T1000 (cell line): ENCODE measurements around the gene EEF2KMT.
"Not testable (repeated sequence)": the region's sequence is repeated elsewhere in the genome, so short reads cannot be mapped to it uniquely, and the experiment has no call there.

Source experiments
- DNase-seq: peaks from one replicate; lab custom pipeline; 2025; ENCODE audit warnings: mixed read lengths; lab: John Stamatoyannopoulos, UW

Gene EEF2KMT

GRCh38 chr16:5095145-5095830 is 2.3 kb downstream of the EEF2KMT start:
- DNase-seq: not testable (repeated sequence)

GRCh38 chr16:5093746-5094145 is 3.8 kb downstream of the EEF2KMT start:
- DNase-seq: not testable (repeated sequence)

- not testable (repeated sequence) for DNase-seq
These were observed 4.5 kb downstream of the EEF2KMT start for GRCh38 chr16:5093081-5093480.

- not testable (repeated sequence) for DNase-seq
These were observed 7.0 kb downstream of the EEF2KMT start for GRCh38 chr16:5090592-5090991.

- DNase-seq: not testable (repeated sequence)
These were observed 7.6 kb downstream of the EEF2KMT start for GRCh38 chr16:5089911-5090555.

- not testable (repeated sequence) for DNase-seq
These were observed 8.7 kb downstream of the EEF2KMT start for GRCh38 chr16:5088936-5089335.

DNA sequence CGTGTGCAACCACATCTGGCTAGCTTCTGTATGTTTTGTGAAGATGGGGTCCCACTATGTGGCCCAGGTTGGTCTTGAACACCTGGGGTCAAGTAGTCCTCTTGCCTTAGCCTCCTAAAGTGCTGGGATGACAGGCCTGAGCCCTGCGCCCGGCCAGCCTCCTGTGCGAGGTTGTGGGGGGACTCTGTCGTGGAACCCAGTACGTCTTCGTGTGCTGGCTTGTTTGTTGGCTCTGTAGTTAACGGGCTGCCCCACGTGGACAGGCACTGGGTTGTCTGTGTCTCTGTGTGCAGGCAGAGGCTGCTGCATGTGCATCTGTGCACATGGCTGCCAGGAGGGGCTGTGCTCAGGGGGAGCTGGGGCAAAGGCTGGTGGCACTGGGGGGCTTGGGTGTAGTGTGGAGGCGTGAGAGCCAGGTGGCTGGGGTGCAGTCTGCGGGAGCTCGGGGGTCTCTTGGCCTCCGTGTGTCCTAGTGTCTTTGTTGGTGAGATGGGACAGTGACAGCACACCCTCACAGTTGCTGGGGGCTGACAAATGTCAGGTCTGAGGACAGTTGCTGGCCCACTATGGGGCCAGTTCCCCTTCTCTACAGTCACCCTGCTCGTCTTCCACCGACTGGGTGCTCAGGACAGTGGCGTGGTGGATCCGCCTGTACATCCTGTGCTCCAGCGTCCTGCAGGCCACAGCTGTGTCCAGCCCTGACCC is 9.4 kb downstream of the EEF2KMT start:
- DNase-seq: not testable (repeated sequence)

GRCh38 chr16:5085716-5086115 is 11.9 kb downstream of the EEF2KMT start:
- not testable (repeated sequence) for DNase-seq

DNA sequence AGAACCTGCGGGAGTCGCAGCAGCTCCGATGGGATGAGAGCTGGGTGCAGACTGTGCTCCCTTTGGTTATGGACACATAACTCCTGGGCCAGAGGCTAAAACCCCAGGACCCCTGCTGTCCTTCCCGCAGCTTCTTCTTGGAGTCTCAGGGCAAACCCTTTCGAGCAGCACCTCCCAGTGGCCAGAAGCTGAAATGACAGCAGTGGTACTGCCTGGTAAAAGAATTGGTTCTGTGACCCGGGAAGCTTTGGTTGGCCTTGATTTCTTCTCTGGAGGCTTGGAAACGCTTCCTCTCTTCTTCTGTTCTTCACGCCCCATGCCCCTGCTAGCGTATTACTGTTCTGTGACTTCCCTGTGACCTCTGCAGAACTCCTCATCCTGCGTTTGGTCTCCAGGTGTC is 12.8 kb downstream of the EEF2KMT start:
- peak; percentile 21 for DNase-seq

GRCh38 chr16:5084099-5084731 is 13.4 kb downstream of the EEF2KMT start:
- DNase-seq: not testable (repeated sequence)

GRCh38 chr16:5083646-5084045 is 13.9 kb downstream of the EEF2KMT start:
- not testable (repeated sequence) for DNase-seq

GRCh38 chr16:5080996-5081395 is 16.6 kb downstream of the EEF2KMT start:
- DNase-seq: not testable (repeated sequence)

DNA sequence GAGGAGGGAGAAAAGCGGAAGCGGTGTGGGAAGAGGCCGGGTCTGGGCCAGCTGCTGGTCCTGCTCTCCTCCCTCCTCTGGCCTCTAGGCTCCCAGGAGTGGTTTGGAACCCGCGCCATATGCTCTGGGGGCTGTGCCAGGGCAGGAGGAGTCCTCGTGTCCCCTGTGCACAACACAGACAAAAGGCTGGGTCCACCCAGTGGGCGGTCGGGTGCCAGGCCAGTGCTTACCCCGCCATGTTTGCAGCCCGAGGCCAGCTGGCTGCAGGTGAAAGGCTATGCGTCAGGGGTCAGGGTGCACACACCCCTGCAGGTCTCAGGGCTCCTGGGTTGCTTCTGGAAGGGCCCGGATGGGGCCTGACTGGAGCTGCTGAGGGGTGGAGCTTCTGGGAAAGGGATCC is 17.1 kb downstream of the EEF2KMT start:
- not testable (repeated sequence) for DNase-seq

DNA sequence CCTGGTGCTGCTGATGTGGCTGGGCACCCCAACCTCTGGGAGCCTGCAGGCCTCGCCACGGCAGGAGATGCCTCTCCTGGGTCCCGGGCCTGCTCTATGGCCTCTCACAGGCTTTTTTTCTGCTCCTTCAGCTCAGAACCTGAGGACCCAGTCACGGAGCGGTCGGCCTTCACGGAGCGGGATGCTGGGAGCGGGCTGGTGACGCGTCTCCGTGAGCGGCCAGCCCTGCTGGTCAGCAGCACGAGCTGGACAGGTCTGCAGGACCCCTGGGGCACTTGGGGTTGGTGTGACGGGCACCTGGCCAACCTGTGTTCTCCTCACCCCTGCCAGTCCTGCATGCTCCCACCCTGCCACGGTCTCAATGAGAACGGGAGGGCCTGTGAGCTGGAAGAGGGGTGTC is 19.0 kb downstream of the EEF2KMT start:
- no peak for DNase-seq

GRCh38 chr16:5077304-5077703 is 20.3 kb downstream of the EEF2KMT start:
- no peak for DNase-seq

DNA sequence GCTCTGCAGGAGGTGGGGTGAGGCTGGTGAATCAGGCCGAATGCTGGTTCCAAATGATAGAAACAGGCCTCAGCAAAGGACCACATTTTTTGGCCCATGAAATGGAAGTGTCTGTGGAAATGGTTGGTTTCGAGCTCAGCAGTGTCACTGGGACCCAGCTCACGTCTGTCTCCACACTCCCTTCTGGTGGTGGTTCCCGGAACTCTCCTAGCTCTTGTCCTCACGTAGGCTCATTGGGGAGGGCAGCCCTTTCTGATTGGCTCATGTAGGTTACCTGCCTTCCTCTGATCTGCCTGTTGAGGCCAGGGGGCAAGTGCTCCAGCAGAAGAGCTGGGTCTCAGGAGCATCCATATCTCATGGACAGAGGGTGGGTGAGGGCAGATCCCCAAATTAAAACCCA is 22.0 kb downstream of the EEF2KMT start:
- no peak for DNase-seq

DNA sequence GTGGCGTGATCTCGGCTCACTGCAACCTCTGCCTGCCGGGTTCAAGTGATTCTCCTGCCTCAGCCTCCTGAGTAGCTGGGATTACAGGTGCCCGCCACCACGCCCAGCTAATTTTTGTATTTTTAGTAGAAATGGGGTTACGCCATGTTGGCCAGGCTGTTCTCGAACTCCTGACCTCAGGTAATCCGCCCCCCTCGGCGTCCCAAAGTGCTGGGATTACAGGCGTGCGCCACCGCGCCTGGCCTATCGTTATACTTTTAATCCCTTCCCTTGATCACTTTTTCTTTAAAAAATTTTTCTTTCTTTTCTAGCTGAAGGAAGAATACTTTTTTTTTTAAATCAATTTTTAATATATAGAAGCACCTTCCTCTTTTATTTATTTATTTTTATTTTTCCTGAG is 23.8 kb downstream of the EEF2KMT start:
- DNase-seq: not testable (repeated sequence)

DNA sequence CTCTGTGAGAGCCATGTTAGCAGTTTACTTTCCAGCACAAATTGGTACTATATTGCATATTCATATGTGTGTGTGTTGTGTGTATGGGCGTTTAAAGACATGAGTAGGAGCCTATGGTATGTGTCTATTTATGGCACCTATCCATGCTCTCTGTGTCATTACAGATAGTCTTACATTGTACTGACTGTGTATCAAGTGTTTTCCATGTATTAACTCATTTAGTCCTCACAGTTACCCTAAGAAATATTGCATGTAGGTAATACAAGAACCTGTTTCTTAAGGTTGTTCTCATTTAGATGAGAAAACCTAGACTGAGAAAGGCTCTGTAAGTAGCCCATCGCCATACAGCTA is 24.3 kb downstream of the EEF2KMT start:
- DNase-seq: no peak

DNA sequence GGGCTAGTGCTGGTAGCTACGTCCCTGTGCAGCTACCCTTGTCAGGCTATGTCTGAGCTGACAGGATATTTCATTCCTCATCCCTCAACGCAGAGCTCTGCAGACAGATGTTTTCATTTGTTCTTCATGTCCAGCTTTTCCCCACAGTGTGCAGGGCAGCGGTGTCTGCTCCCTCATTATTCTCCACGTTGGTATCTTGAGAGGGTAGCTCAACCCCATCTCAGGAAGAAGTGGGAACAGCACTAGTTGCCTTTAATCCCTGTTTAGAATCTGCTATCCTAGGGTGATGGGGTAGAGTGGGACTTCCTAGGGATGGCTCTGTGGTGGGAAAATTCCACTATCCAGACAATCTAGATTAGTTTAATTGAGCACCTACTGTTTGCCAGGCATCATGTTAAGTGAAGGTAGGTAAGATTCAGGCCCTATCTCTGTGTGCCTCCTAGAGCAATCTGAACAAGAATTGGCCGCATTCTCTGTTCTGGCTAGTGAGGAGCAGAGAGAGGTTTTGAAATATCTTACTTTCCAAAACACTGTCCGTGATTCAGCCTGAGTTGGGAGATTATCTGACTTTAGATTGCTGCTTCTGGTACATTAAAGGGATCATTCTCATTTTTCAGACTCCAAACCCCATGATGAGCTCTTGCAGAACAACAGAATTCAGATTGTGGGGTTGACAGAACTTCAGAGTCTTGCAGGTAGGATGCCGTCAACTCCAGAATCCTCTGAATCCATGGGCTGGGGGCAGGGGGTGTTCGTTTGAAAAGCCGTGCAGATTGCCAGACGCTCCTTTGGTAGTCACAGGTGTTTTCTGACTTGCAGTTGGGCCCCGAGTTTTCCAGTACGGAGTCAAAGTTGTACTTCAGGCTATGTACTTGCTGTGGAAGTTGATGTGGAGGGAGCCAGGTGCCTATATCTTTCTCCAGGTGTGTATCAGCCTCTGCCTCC is 25.0 kb downstream of the EEF2KMT start:
- DNase-seq: no peak

- peak; percentile 82 for DNase-seq
These were observed 25.8 kb downstream of the EEF2KMT start, which contains the start of gene ALG1 for GRCh38 chr16:5071681-5072333. Gene ALG1 (plus strand): TSS chr16:5071843. CDS start chr16:5071850, 7 bp downstream.

DNA sequence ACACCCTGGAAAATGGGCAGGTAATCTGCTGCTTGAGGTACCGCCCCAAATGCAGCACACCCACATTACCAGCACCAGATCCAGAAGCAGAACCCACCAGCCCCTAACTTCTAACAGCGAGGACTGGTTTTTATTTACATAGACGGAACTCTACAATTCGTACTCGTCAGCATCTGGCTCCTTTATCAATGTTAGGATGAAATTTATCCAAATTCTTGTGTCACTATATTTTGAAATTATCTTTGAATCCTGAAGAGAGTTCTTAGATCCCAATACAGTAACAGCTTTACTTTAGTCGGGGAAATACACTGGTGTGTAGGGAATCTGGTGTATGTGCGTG is 26.3 kb downstream of the EEF2KMT start:
- DNase-seq: no peak
